A549 (cell line): ENCODE data around the gene SREBF1. TPM values are rescaled to one million over a fixed set of nuclear protein-coding genes. Genes with fewer than 3 reads are reported as not detected.

Experiments used
- BCL3 ChIP-seq: fragments of >200 bp; sonication (Bioruptor Twin); formaldehyde crosslinking; IDR thresholded peaks from 3 replicates; pipeline ENCODE4 v1.6.1; 2016
- BHLHE40 ChIP-seq: IDR thresholded peaks from 2 replicates; pipeline ENCODE4 v1.6.1; 2012; ENCODE audit warnings: low read depth, low read length, inconsistent platforms
- CBX2 ChIP-seq: fragments of 200-600 bp; sonication (generic); IDR thresholded peaks from 2 replicates; pipeline ENCODE4 v1.6.1; 2016; ENCODE audit warnings: low read depth, mild to moderate bottlenecking, borderline replicate concordance
- CEBPB ChIP-seq, 2 experiments: fragments of >200 bp in 1 of 2; sonication (Bioruptor Twin) in 1 of 2; formaldehyde crosslinking in 1 of 2; IDR thresholded peaks; 2 replicates each; pipeline ENCODE4 v1.6.1; 2012 to 2016
- CHD2 ChIP-seq: fragments of 150-350 bp; IDR thresholded peaks from 2 replicates; pipeline ENCODE4 v1.6.1; 2014; ENCODE audit warnings: low read length; ENCODE audit not compliant: partially characterized antibody
- CHD4 ChIP-seq: fragments of 200-600 bp; sonication (generic); IDR thresholded peaks from 2 replicates; pipeline ENCODE4 v1.6.1; 2016; ENCODE audit warnings: antibody characterized with exemption, mild to moderate bottlenecking, borderline replicate concordance
- CTCF ChIP-seq: fragments of >200 bp; sonication (Bioruptor Twin); formaldehyde crosslinking; IDR thresholded peaks from 3 replicates; pipeline ENCODE4 v1.5.1; 2016
- E2F6 ChIP-seq: IDR thresholded peaks from 2 replicates; pipeline ENCODE4 v1.6.1; 2012; ENCODE audit warnings: low read depth, borderline replicate concordance
- EHMT2 ChIP-seq: fragments of 200-600 bp; sonication (generic); IDR thresholded peaks from 2 replicates; pipeline ENCODE4 v1.6.1; 2016; ENCODE audit warnings: antibody characterized with exemption, low read depth, mild to moderate bottlenecking, moderate library complexity
- FOSL2 ChIP-seq, 2 experiments: fragments of 450-650 bp in 1 of 2; fragments of >200 bp in 1 of 2; sonication (Bioruptor Twin) in 1 of 2; formaldehyde crosslinking; IDR thresholded peaks; 2 replicates each; pipeline versions ENCODE4 v1.5.0 to v1.6.1; 2016 to 2020; ENCODE audit warnings: mild to moderate bottlenecking in 1 of 2, moderate library complexity in 1 of 2
- FOXS1 ChIP-seq: fragments of 250-450 bp; sonication (Bioruptor Pico); IDR thresholded peaks from 2 replicates; pipeline ENCODE4 v1.5.0; 2020; ENCODE audit warnings: mild to moderate bottlenecking, moderate library complexity
- GATA3 ChIP-seq: IDR thresholded peaks from 2 replicates; pipeline ENCODE4 v1.6.1; 2012; ENCODE audit warnings: borderline replicate concordance
- HOXA7 ChIP-seq: fragments of 250-450 bp; sonication (Bioruptor Pico); IDR thresholded peaks from 2 replicates; pipeline ENCODE4 v1.5.0; 2020; ENCODE audit warnings: mild to moderate bottlenecking, moderate library complexity
- HOXB5 ChIP-seq: fragments of 250-450 bp; sonication (Bioruptor Pico); IDR thresholded peaks from 2 replicates; pipeline ENCODE4 v1.5.0; 2020; ENCODE audit warnings: mild to moderate bottlenecking, moderate library complexity
- JUN ChIP-seq, 2 experiments: fragments of >200 bp; sonication (Bioruptor Twin); formaldehyde crosslinking; IDR thresholded peaks; 2 replicates in 1 of 2; 3 replicates in 1 of 2; pipeline ENCODE4 v1.6.1; 2016 to 2017
- JUNB ChIP-seq: fragments of >200 bp; sonication (Bioruptor Twin); formaldehyde crosslinking; IDR thresholded peaks from 2 replicates; pipeline ENCODE4 v1.6.1; 2016
- KDM1A ChIP-seq: fragments of 200-600 bp; sonication (generic); IDR thresholded peaks from 2 replicates; pipeline ENCODE4 v1.6.1; 2016; ENCODE audit warnings: low read depth, mild to moderate bottlenecking
- KDM5A ChIP-seq: fragments of 200-600 bp; sonication (generic); IDR thresholded peaks from 2 replicates; pipeline ENCODE4 v1.6.1; 2016; ENCODE audit warnings: antibody characterized with exemption, mild to moderate bottlenecking
- MAZ ChIP-seq: fragments of 150-350 bp; IDR thresholded peaks from 2 replicates; pipeline ENCODE4 v1.6.1; 2014; ENCODE audit warnings: antibody characterized with exemption, low read depth, low read length, borderline replicate concordance
- MYC ChIP-seq: IDR thresholded peaks from 2 replicates; pipeline ENCODE4 v1.6.1; 2012; ENCODE audit warnings: mild to moderate bottlenecking, inconsistent platforms, low read length, improper control_type of control experiment, borderline replicate concordance
- NFE2L2 ChIP-seq: fragments of 150-350 bp; conservative IDR thresholded peaks from 2 replicates; pipeline ENCODE4 v1.6.1; 2014; ENCODE audit warnings: low read length
- NPAS2 ChIP-seq: fragments of 250-450 bp; sonication (Bioruptor Pico); IDR thresholded peaks from 2 replicates; pipeline ENCODE4 v1.8.0; 2022; ENCODE audit warnings: mild to moderate bottlenecking, moderate library complexity, borderline replicate concordance
- NR3C1 ChIP-seq: fragments of >200 bp; sonication (Bioruptor Twin); formaldehyde crosslinking; IDR thresholded peaks from 3 replicates; pipeline ENCODE4 v1.6.1; 2017
- PHF8 ChIP-seq: fragments of 200-600 bp; sonication (generic); IDR thresholded peaks from 2 replicates; pipeline ENCODE4 v1.6.1; 2016; ENCODE audit warnings: low read depth, mild to moderate bottlenecking, antibody characterized with exemption, moderate library complexity, borderline replicate concordance
- POLR2A ChIP-seq: IDR thresholded peaks from 2 replicates; pipeline ENCODE4 v1.6.1; 2012; ENCODE audit warnings: mild to moderate bottlenecking, low read length
- POLR2AphosphoS2 ChIP-seq: conservative IDR thresholded peaks from 2 replicates; pipeline ENCODE4 v1.6.1; 2012; ENCODE audit warnings: low read length, improper control_type of control experiment, inconsistent platforms
- RCOR1 ChIP-seq: fragments of 150-350 bp; IDR thresholded peaks from 2 replicates; pipeline ENCODE4 v1.6.1; 2014; ENCODE audit warnings: antibody characterized with exemption, low read length, low read depth
- REST ChIP-seq: fragments of 200-600 bp; sonication (generic); IDR thresholded peaks from 2 replicates; pipeline ENCODE4 v1.6.1; 2016; ENCODE audit warnings: antibody characterized with exemption, mild to moderate bottlenecking, moderate library complexity
- SMC3 ChIP-seq: fragments of >200 bp; sonication (Bioruptor Twin); formaldehyde crosslinking; IDR thresholded peaks from 3 replicates; pipeline ENCODE4 v1.6.1; 2018; ENCODE audit warnings: inconsistent platforms
- TP53 ChIP-seq: fragments of 250-450 bp; sonication (Bioruptor Pico); IDR thresholded peaks from 2 replicates; pipeline ENCODE4 v1.5.0; 2021; ENCODE audit warnings: mild to moderate bottlenecking, moderate library complexity
- ZC3H11A ChIP-seq: fragments of 450-650 bp; IDR thresholded peaks from 2 replicates; pipeline ENCODE4 v1.6.1; 2014; ENCODE audit warnings: antibody characterized with exemption, mild to moderate bottlenecking
- ZSCAN20 ChIP-seq: fragments of 250-450 bp; sonication (Bioruptor Pico); IDR thresholded peaks from 2 replicates; pipeline ENCODE4 v1.8.0; 2022; ENCODE audit warnings: mild to moderate bottlenecking, moderate library complexity
- polyA plus RNA-seq, 4 experiments: library from polyadenylated mRNA; depleted of rRNA in 3 of 4; stranded (reverse); fragments of >200 nt; fragmentation: RNase III in 1 of 4; extraction: RNeasy Plus Mini Kit Qiagen cat#74134 plus additional on column Dnase treatment in 1 of 4; gene quantifications; 2 replicates in 3 of 4; 3 replicates in 1 of 4; pipeline ENCODE4 v1.2.3, GENCODE V29; 2011 to 2017
- TF ChIP-seq, protein P1 (sequence below): IDR thresholded peaks from 2 replicates; pipeline ENCODE4 v1.6.1; 2012

Gene SREBF1
- polyA plus RNA-seq, 2 of the 4 experiments (the other 2 are of a cell fraction), result 47.4 to 159 TPM

- TF ChIP-seq E2F6 (no peak; the same call in 1 of the 2 replicates), CHD2 (no peak), MYC (no peak), CTCF (peak; percentile 97), ZSCAN20 (no peak), HOXB5 (CRISPR knock-in tag) (0 out of 2 replicates have a peak, but pooled peaks have one; percentile 13), BCL3 (no peak), POLR2A (no peak), GATA3 (no peak; the same call in 1 of the 2 replicates), KDM5A (no peak), FOXS1 (CRISPR knock-in tag) (no peak), HOXA7 (no peak), RCOR1 (no peak), TP53 (CRISPR knock-in tag) (peak; percentile 80; the same call in 1 of the 2 replicates), JUNB (no peak), SMC3 (peak; percentile 96), NFE2L2 (no peak), POLR2AphosphoS2 (0 out of 2 replicates have a peak, but pooled peaks have one; percentile 75), EHMT2 (no peak), NPAS2 (no peak), ZC3H11A (no peak), FOSL2 (IDR thresholded peaks at IDR 0.05) (no peak), FOSL2 (CRISPR knock-in tag; IDR thresholded peaks at IDR 0.05) (0 out of 2 replicates have a peak, but pooled peaks have one; percentile 29), JUN (IDR thresholded peaks at IDR 0.05) (0 out of 5 replicates have a peak, but pooled peaks of 1 of the 2 experiments have one; percentile 21), MAZ (no peak), KDM1A (no peak), CBX2 (no peak), REST (no peak), NR3C1 (no peak), CHD4 (no peak), PHF8 (no peak), CEBPB (IDR thresholded peaks at IDR 0.05) (no peak), BHLHE40 (no peak)
- TF ChIP-seq, protein P1, sequence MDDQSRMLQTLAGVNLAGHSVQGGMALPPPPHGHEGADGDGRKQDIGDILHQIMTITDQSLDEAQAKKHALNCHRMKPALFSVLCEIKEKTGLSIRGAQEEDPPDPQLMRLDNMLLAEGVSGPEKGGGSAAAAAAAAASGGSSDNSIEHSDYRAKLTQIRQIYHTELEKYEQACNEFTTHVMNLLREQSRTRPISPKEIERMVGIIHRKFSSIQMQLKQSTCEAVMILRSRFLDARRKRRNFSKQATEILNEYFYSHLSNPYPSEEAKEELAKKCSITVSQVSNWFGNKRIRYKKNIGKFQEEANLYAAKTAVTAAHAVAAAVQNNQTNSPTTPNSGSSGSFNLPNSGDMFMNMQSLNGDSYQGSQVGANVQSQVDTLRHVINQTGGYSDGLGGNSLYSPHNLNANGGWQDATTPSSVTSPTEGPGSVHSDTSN, result 0 out of 2 replicates have a peak, but pooled peaks have one; percentile 39
Observed at GRCh38 chr17:17812211-17813054, 24.4 kb downstream of the SREBF1 start (continued).
